MM.1S (cell line): ENCODE measurements around the gene KHK.

Experiments used
- DNase-seq: peaks from one replicate; pipeline ENCODE4 v3.0.0-alpha.2; 2015
- H2AFZ ChIP-seq: fragments of 300-600 bp; sonication (generic); 2 replicates; pipeline ENCODE4 v1.6.0; 2016; ENCODE audit warnings: antibody characterized with exemption, low read length
- H3F3A ChIP-seq: fragments of 300-600 bp; sonication (generic); 2 replicates; pipeline ENCODE4 v1.6.1; 2016; ENCODE audit warnings: mild to moderate bottlenecking, antibody characterized with exemption, low read length, moderate library complexity, mixed read lengths; ENCODE audit not compliant: insufficient read depth
- H3K27ac ChIP-seq: fragments of 300-600 bp; sonication (generic); 2 replicates; pipeline ENCODE4 v1.5.1; 2016; ENCODE audit warnings: mild to moderate bottlenecking, low read length
- H3K27me3 ChIP-seq: fragments of 300-600 bp; sonication (generic); replicated peaks from 2 replicates; pipeline ENCODE4 v1.6.0; 2016; ENCODE audit warnings: low read length; ENCODE audit not compliant: insufficient read depth
- H3K36me3 ChIP-seq: fragments of 300-600 bp; sonication (generic); replicated peaks from 2 replicates; pipeline ENCODE4 v1.6.1; 2016; ENCODE audit warnings: mild to moderate bottlenecking, low read length, mixed read lengths; ENCODE audit not compliant: insufficient read depth
- H3K4me1 ChIP-seq: fragments of 300-600 bp; sonication (generic); 2 replicates; pipeline ENCODE4 v1.6.1; 2016; ENCODE audit warnings: low read length, mixed read lengths
- H3K4me2 ChIP-seq: fragments of 300-600 bp; sonication (generic); 2 replicates; pipeline ENCODE4 v1.6.0; 2016; ENCODE audit warnings: low read depth, low read length
- H3K4me3 ChIP-seq: fragments of 300-600 bp; sonication (generic); 2 replicates; pipeline ENCODE4 v1.5.1; 2016; ENCODE audit warnings: low read length, mixed read lengths
- H3K79me2 ChIP-seq: fragments of 300-600 bp; sonication (generic); 2 replicates; pipeline ENCODE4 v1.6.1; 2016; ENCODE audit warnings: mixed run types, low read length, mixed read lengths
- H3K9ac ChIP-seq: fragments of 300-600 bp; sonication (generic); 2 replicates; pipeline ENCODE4 v1.6.1; 2016; ENCODE audit warnings: low read length, mixed read lengths
- H3K9me2 ChIP-seq: fragments of 300-600 bp; sonication (generic); replicated peaks from 2 replicates; pipeline ENCODE4 v1.6.1; 2016; ENCODE audit warnings: mild to moderate bottlenecking, low read length, mixed read lengths; ENCODE audit not compliant: insufficient read depth
- H3K9me3 ChIP-seq: fragments of 300-600 bp; sonication (generic); replicated peaks from 2 replicates; pipeline ENCODE4 v1.6.1; 2016; ENCODE audit warnings: mild to moderate bottlenecking, low read length, mixed read lengths; ENCODE audit not compliant: insufficient read depth
- H4K20me1 ChIP-seq: fragments of 300-600 bp; sonication (generic); 2 replicates; pipeline ENCODE4 v1.6.1; 2016; ENCODE audit warnings: mild to moderate bottlenecking, low read length, moderate library complexity, mixed read lengths; ENCODE audit not compliant: insufficient read depth
- CTCF ChIP-seq: fragments of 300-600 bp; sonication (generic); IDR thresholded peaks from 2 replicates; pipeline ENCODE4 v1.5.1; 2016; ENCODE audit warnings: antibody characterized with exemption, low read length, mixed read lengths
- EZH2 ChIP-seq: fragments of 300-600 bp; sonication (generic); optimal IDR thresholded peaks from 2 replicates; pipeline ENCODE3; 2017; ENCODE audit warnings: low read depth, mild to moderate bottlenecking, antibody characterized with exemption, low read length, mixed read lengths
- EZH2phosphoT487 ChIP-seq: fragments of 300-600 bp; sonication (generic); IDR thresholded peaks from 2 replicates; pipeline ENCODE4 v1.6.1; 2018; ENCODE audit warnings: antibody characterized with exemption, low read length

Gene KHK

GRCh38 chr2:27136751-27137150, 50.2 kb downstream of the KHK start:
- H3K27me3 ChIP-seq, result no peaks in the 10 kb centered on the region
- H3K36me3 ChIP-seq, result no peaks in the 10 kb centered on the region
- 0 out of 2 replicates have a peak, but pooled peaks cover 11% of the 10 kb centered on the region for H3F3A ChIP-seq
- no peak overlapping the region for H3K9ac ChIP-seq
- DNase-seq, result no peak
- TF ChIP-seq EZH2, result no peak
- TF ChIP-seq CTCF, result no peak
- no peak for TF ChIP-seq EZH2phosphoT487
- peaks cover 25% of the 10 kb centered on the region for H3K79me2 ChIP-seq
- no peaks in the 10 kb centered on the region for H3K4me1 ChIP-seq
- no peaks in the 10 kb centered on the region for H3K9me2 ChIP-seq
- no peaks in the 10 kb centered on the region for H3K9me3 ChIP-seq
- H3K4me2 ChIP-seq, result no peak overlapping the region
- no peak overlapping the region for H3K27ac ChIP-seq
- H4K20me1 ChIP-seq, result no peaks in the 10 kb centered on the region
- H2AFZ ChIP-seq, result no peak overlapping the region
- H3K4me3 ChIP-seq, result no peak overlapping the region

- Histone ChIP-seq H3K9me3 (no peaks in the 10 kb centered on the region), H3F3A (0 out of 2 replicates have a peak, but pooled peaks cover 11% of the 10 kb centered on the region), H3K4me3 (no peak overlapping the region), H3K9me2 (no peaks in the 10 kb centered on the region), H3K9ac (no peak overlapping the region), H3K36me3 (no peaks in the 10 kb centered on the region), H3K27ac (no peak overlapping the region), H3K79me2 (peaks cover 20% of the 10 kb centered on the region), H4K20me1 (no peaks in the 10 kb centered on the region), H2AFZ (no peak overlapping the region), H3K4me2 (no peak overlapping the region), H3K4me1 (no peaks in the 10 kb centered on the region), H3K27me3 (no peaks in the 10 kb centered on the region)
- TF ChIP-seq CTCF, result no peak
- no peak for TF ChIP-seq EZH2phosphoT487
- TF ChIP-seq EZH2, result no peak
- no peak for DNase-seq
Measured at GRCh38 chr2:27137322-27137935, 50.9 kb downstream of the KHK start.

GRCh38 chr2:27138111-27138510, 51.5 kb downstream of the KHK start:
- no peak overlapping the region for H3K27ac ChIP-seq
- no peak overlapping the region for H3K9ac ChIP-seq
- H3K79me2 ChIP-seq, result peaks cover 14% of the 10 kb centered on the region
- H4K20me1 ChIP-seq, result no peaks in the 10 kb centered on the region
- no peak for DNase-seq
- H3F3A ChIP-seq, result 0 out of 2 replicates have a peak, but pooled peaks cover 11% of the 10 kb centered on the region
- H3K4me3 ChIP-seq, result no peak overlapping the region
- H3K36me3 ChIP-seq, result no peaks in the 10 kb centered on the region
- H3K4me1 ChIP-seq, result no peaks in the 10 kb centered on the region
- no peaks in the 10 kb centered on the region for H3K9me2 ChIP-seq
- no peaks in the 10 kb centered on the region for H3K9me3 ChIP-seq
- H2AFZ ChIP-seq, result no peak overlapping the region
- TF ChIP-seq EZH2phosphoT487 (no peak), CTCF (no peak), EZH2 (no peak)
- no peaks in the 10 kb centered on the region for H3K27me3 ChIP-seq
- no peak overlapping the region for H3K4me2 ChIP-seq
